Neural progenitor cell (in vitro differentiated cells): ENCODE measurements around the gene MSANTD2.

ENCODE experiments used
- CTCF ChIP-seq: fragments of 200-600 bp; sonication (generic); IDR thresholded peaks from 2 replicates; pipeline ENCODE4 v1.5.1; 2017; ENCODE audit warnings: antibody characterized with exemption, mild to moderate bottlenecking
- EZH2phosphoT487 ChIP-seq: fragments of 200-600 bp; sonication (generic); IDR thresholded peaks from 2 replicates; pipeline ENCODE4 v1.6.1; 2017; ENCODE audit warnings: antibody characterized with exemption

GRCh38 chr11:124736736-124737135 is 63.5 kb downstream of the MSANTD2 start:
- TF ChIP-seq CTCF (no peak), EZH2phosphoT487 (no peak)
